ENCODE measurements around the gene PPIF. TPM values are rescaled to one million over a fixed set of nuclear protein-coding genes. Genes with fewer than 3 reads are reported as not detected.

The PPIF gene
- total RNA-seq, 1 donor from 2014 or later, result 16.2 TPM

GRCh38 chr10:79353000-79353406 lies 5.7 kb downstream of the PPIF start:
- no peaks in the 10 kb centered on the region for H3K27me3 Mint-ChIP-seq (ENCODE audit: low read depth)
- H3K27ac Mint-ChIP-seq (ENCODE audit: unreplicated experiment), result no peak overlapping the region
- no peak for DNase-seq (ENCODE audit: low spot score)
- H3K9me3 Mint-ChIP-seq (ENCODE audit: low read depth), result no peaks in the 10 kb centered on the region
- peaks cover 33% of the 10 kb centered on the region for H3K36me3 Mint-ChIP-seq (ENCODE audit: low read depth)
- no peak for TF ChIP-seq CTCF (IDR thresholded peaks at IDR 0.05)
- H3K4me1 Mint-ChIP-seq (ENCODE audit: low read depth), result peaks cover 13% of the 10 kb centered on the region
- H3K4me3 Mint-ChIP-seq (ENCODE audit: unreplicated experiment), result no peak overlapping the region

GRCh38 chr10:79353726-79354125 lies 6.5 kb downstream of the PPIF start:
- H3K36me3 Mint-ChIP-seq (ENCODE audit: low read depth), result peaks cover 33% of the 10 kb centered on the region
- H3K27ac Mint-ChIP-seq (ENCODE audit: unreplicated experiment), result no peak overlapping the region
- H3K27me3 Mint-ChIP-seq (ENCODE audit: low read depth), result no peaks in the 10 kb centered on the region
- no peaks in the 10 kb centered on the region for H3K9me3 Mint-ChIP-seq (ENCODE audit: low read depth)
- no peak for TF ChIP-seq CTCF (IDR thresholded peaks at IDR 0.05)
- H3K4me3 Mint-ChIP-seq (ENCODE audit: unreplicated experiment), result no peak overlapping the region
- H3K4me1 Mint-ChIP-seq (ENCODE audit: low read depth), result peaks cover 6% of the 10 kb centered on the region
- no peak for DNase-seq (ENCODE audit: low spot score)

GRCh38 chr10:79354141-79354540 lies 6.9 kb downstream of the PPIF start:
- H3K4me1 Mint-ChIP-seq (ENCODE audit: low read depth), result peaks cover 2% of the 10 kb centered on the region
- no peaks in the 10 kb centered on the region for H3K9me3 Mint-ChIP-seq (ENCODE audit: low read depth)
- no peak overlapping the region for H3K4me3 Mint-ChIP-seq (ENCODE audit: unreplicated experiment)
- peaks cover 33% of the 10 kb centered on the region for H3K36me3 Mint-ChIP-seq (ENCODE audit: low read depth)
- H3K27ac Mint-ChIP-seq (ENCODE audit: unreplicated experiment), result no peak overlapping the region
- TF ChIP-seq CTCF (IDR thresholded peaks at IDR 0.05), result no peak
- no peak for DNase-seq (ENCODE audit: low spot score)
- no peaks in the 10 kb centered on the region for H3K27me3 Mint-ChIP-seq (ENCODE audit: low read depth)

GRCh38 chr10:79354615-79355014 lies 7.3 kb downstream of the PPIF start:
- Mint-ChIP-seq H3K27ac (ENCODE audit: unreplicated experiment) (no peak overlapping the region), H3K36me3 (ENCODE audit: low read depth) (peaks cover 31% of the 10 kb centered on the region), H3K4me3 (ENCODE audit: unreplicated experiment) (no peak overlapping the region), H3K4me1 (ENCODE audit: low read depth) (no peaks in the 10 kb centered on the region), H3K27me3 (ENCODE audit: low read depth) (no peaks in the 10 kb centered on the region), H3K9me3 (ENCODE audit: low read depth) (no peaks in the 10 kb centered on the region)
- no peak for TF ChIP-seq CTCF (IDR thresholded peaks at IDR 0.05)
- no peak for DNase-seq (ENCODE audit: low spot score)

- peaks cover 26% of the 10 kb centered on the region for H3K36me3 Mint-ChIP-seq (ENCODE audit: low read depth)
- no peak for DNase-seq (ENCODE audit: low spot score)
- H3K27ac Mint-ChIP-seq (ENCODE audit: unreplicated experiment), result no peak overlapping the region
Measured at GRCh38 chr10:79355420-79356017, 8.2 kb downstream of the PPIF start.

More at GRCh38 chr10:79355420-79356017, 8.2 kb downstream of the PPIF start:
- H3K4me3 Mint-ChIP-seq (ENCODE audit: unreplicated experiment), result no peak overlapping the region
- TF ChIP-seq CTCF (IDR thresholded peaks at IDR 0.05), result no peak
- H3K4me1 Mint-ChIP-seq (ENCODE audit: low read depth), result no peaks in the 10 kb centered on the region
- H3K9me3 Mint-ChIP-seq (ENCODE audit: low read depth), result no peaks in the 10 kb centered on the region
- H3K27me3 Mint-ChIP-seq (ENCODE audit: low read depth), result no peaks in the 10 kb centered on the region
